T-helper 1 cell treated with Interleukin-12 subunit alpha and Interleukin-12 subunit beta and Interleukin-4 antibody, amounts not matched to agents 30 ng/mL and 1 ng/mL, for 36 hours (primary cell): Measurements from ENCODE around the gene MEPCE. TPM values are rescaled to one million over a fixed set of nuclear protein-coding genes. Genes with fewer than 3 reads are reported as not detected.
"Not testable (repeated sequence)": the region's sequence is repeated elsewhere in the genome, so short reads cannot be mapped to it uniquely, and the experiment has no call there.

ENCODE experiments used
- intact Hi-C: fragments of 100-400 bp; cut with micrococcal nuclease; formaldehyde crosslinking; loops from one replicate; pipeline ENCODE4 v1.15.1; 2024
- total RNA-seq: library from RNA; stranded (reverse); gene quantifications from 2 replicates; pipeline ENCODE4 v1.2.3, GENCODE V29; 2022

The MEPCE gene, protein sequence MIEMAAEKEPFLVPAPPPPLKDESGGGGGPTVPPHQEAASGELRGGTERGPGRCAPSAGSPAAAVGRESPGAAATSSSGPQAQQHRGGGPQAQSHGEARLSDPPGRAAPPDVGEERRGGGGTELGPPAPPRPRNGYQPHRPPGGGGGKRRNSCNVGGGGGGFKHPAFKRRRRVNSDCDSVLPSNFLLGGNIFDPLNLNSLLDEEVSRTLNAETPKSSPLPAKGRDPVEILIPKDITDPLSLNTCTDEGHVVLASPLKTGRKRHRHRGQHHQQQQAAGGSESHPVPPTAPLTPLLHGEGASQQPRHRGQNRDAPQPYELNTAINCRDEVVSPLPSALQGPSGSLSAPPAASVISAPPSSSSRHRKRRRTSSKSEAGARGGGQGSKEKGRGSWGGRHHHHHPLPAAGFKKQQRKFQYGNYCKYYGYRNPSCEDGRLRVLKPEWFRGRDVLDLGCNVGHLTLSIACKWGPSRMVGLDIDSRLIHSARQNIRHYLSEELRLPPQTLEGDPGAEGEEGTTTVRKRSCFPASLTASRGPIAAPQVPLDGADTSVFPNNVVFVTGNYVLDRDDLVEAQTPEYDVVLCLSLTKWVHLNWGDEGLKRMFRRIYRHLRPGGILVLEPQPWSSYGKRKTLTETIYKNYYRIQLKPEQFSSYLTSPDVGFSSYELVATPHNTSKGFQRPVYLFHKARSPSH
- 42.3 and 43.4 TPM in 2 replicates for total RNA-seq

- intact Hi-C loops = loop anchor here (1.0 to 2.0 kb wide), 15 partner anchors 20 to 871 kb away; partner anchors contain the start of genes AGFG2, AP4M1, FBXO24 and GNB2
These were observed at the start of gene MEPCE for GRCh38 chr7:100429637-100430492. Gene MEPCE (plus strand): TSS chr7:100429831. CDS start chr7:100430019, 188 bp downstream.

- intact Hi-C loops = no loop called here
These were observed 49.4 kb upstream of the MEPCE start for GRCh38 chr7:100380196-100380595.

- intact Hi-C loops = not testable (repeated sequence)
These were observed 47.9 kb upstream of the MEPCE start for GRCh38 chr7:100381531-100382233.

DNA sequence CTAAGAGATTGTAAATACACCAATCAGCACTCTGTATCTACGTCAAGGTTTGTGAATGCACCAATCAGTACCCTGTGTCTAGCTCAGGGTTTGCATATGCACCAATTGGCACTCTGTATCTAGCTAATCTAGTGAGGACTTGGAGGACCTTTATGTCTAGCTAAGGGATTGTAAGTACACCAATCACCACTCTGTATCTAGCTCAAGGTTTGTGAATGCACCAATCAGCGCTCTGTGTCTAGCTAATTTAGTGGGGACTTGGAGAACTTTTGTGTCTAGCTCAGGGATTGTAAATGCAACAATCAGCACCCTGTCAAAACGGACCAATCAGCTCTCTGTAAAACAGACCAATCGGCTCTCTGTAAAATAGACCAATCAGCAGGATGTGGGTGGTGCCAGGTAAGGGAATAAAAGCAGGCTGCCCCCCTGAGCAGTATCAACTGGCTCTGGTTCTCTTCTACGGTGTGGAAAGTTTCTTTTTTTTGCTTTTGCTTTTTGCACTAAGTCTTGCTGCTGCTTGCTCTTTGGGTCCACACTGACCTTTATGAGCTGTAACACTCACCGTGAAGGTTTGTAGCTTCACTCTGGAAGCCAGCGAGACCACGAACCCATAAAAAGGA lies 47.3 kb upstream of the MEPCE start:
- intact Hi-C loops = not testable (repeated sequence)

DNA sequence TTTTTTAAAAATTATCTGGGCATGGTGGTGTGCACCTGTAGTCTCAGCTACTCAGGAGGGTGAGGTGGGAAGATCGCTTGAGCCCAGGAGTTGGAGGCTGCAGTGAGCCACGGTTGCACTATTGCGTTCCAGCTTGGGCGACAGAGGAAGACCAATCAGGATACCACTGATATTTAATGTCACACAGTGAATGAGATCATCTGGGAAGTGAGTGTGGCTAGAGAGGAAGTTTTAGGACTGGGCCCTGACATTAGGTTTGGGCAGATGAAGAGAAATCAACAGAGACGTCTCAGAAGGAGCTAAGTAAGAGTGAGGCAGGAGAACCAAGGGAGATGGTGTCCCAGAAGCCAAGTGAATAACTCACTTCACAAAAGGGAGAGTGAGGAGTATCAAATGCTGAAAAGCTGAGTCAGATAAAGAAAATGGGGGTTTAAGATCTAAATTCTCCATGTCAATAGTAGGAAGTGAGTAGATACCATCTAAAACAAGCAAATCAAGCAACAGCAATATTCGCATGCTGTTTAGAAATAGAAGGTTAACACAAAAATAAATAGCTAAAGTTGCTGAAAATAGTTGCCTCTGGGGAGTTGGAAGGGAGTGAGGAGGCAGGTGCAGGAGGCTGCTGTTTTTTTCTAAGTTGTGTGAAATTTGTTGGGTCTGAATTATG lies 44.9 kb upstream of the MEPCE start:
- intact Hi-C loops = no loop called here

GRCh38 chr7:100386940-100387339 lies 42.7 kb upstream of the MEPCE start:
- intact Hi-C loops = no loop called here

GRCh38 chr7:100387695-100388094 lies 41.9 kb upstream of the MEPCE start:
- intact Hi-C loops = no loop called here

GRCh38 chr7:100389437-100390088 lies 40.1 kb upstream of the MEPCE start:
- intact Hi-C loops = no loop called here

GRCh38 chr7:100390286-100391009 lies 39.2 kb upstream of the MEPCE start:
- intact Hi-C loops = no loop called here

- intact Hi-C loops = no loop called here
These were observed 36.3 kb upstream of the MEPCE start for GRCh38 chr7:100393233-100393905.

- intact Hi-C loops = no loop called here
These were observed 35.6 kb upstream of the MEPCE start for GRCh38 chr7:100394077-100394476.

DNA sequence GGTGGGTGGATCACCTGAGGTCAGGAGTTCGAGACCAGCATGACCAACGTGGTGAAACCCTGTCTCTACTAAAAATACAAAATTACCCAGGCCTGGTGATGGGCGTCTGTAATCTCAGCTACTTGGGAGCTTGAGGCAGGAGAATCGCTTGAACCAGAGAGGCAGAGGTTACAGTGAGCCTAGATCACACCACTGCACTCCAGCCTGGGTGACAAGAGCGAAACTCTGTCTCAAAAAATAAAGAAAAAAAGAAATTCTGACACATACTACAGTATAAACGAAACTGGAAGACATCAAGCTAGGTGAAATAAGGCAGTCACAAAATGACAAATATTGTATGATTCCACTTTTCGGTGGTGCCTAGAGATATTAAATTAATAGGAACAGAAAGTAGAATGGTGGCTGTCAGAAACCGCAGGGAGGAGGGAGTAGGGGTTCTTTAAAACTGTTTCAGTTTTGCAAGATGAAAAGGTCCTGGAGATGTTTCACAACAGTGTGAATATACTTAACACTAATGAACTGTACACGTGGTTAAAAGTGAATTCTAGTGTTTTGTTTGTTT lies 33.1 kb upstream of the MEPCE start:
- intact Hi-C loops = loop anchor here (1.0 to 2.0 kb wide), 2 partner anchors 33 to 52 kb away; partner anchors contain the start of gene MEPCE

DNA sequence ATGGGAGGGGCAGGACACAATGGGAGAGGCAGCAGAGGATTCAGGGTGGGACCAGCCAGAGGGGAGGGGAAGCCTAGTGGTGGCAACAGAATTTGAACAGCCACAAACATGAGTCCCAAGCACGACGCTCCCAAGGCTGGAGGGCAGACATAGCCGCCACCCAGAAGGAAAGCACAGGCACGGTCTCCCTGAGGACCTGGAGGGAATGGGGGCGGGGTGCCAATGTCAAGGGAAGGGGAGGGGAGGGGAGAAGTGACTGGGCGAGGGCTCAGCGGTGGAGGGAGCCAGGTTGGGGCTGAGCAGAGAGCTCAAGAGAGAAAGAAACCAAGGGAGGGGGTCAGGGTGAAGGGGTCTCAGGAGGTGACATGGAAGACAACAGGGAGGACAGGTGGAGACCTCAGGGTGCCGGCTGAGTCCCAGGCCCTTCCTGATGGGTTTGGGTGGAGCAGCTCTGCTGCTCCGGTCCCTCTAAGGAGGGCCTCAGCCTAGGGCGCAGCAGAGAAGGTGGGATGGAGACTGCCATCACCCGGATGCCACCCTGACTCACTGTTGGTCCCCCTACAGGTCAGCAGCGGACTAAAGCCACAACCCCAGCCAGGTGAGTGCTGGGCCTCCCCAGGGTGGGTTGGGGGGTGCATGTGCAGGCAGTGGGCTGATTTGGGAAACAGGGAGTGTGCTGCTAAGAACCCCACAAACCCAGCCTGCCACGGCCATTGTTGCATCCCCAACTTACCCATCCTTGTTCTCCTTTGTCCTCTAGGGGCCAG lies 32.1 kb upstream of the MEPCE start:
- intact Hi-C loops = loop anchor here (2.0 kb wide), 1 partner anchor 53 kb away; no protein-coding TSS in a partner anchor

- intact Hi-C loops = no loop called here
These were observed 31.4 kb upstream of the MEPCE start for GRCh38 chr7:100398239-100398638.

- intact Hi-C loops = no loop called here
These were observed 29.6 kb upstream of the MEPCE start for GRCh38 chr7:100400041-100400440.

- intact Hi-C loops = no loop called here
These were observed 29.0 kb upstream of the MEPCE start for GRCh38 chr7:100400656-100401055.

DNA sequence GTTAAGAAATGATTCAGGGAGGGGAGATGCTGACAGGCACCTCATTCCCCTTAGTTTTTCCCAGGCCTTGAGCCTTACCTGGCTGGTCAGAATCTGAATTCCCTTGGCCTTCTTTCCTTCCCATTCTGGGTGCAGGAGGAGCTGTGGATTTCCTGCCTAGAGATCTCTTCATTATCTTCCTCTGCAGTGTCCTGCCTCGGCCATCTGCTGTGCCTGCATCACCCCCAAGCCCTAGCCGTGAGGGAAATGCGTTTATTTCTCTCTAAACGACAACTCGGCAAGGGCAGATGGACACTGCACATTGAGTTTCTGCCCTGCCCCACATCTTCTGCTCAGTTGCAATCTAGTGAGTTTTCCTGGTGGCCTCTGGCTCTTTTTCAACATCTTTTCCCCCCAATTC lies 27.8 kb upstream of the MEPCE start:
- intact Hi-C loops = no loop called here
